T47D (cell line): ENCODE data around the gene ILKAP.

Experiments used
- DNase-seq, 2 experiments: peaks; one replicate each; pipeline versions ENCODE4 v3.0.0 to v3.0.0-alpha.2; 2011 to 2012; ENCODE audit warnings: low read depth in 1 of 2, low spot score in 1 of 2
- JUND ChIP-seq: IDR thresholded peaks from 2 replicates; pipeline ENCODE4 v1.6.1; 2012; ENCODE audit warnings: low read depth
- in situ Hi-C: cut with HindIII; loops from 2 replicates; pipeline ENCODE4 v1.10.0; 2016; ENCODE audit warnings: low sequenced_read_pairs, low pct_unique_long_range_greater_than_20kb

The ILKAP gene

GRCh38 chr2:238136820-238137537 is 66.5 kb downstream of the ILKAP start:
- in situ Hi-C loops = no loop called here
- no peak for TF ChIP-seq JUND
- no peak for DNase-seq

- in situ Hi-C loops = no loop called here
- DNase-seq = no peak
- TF ChIP-seq JUND = no peak
Measured at GRCh38 chr2:238135601-238136150, 67.8 kb downstream of the ILKAP start.

DNA sequence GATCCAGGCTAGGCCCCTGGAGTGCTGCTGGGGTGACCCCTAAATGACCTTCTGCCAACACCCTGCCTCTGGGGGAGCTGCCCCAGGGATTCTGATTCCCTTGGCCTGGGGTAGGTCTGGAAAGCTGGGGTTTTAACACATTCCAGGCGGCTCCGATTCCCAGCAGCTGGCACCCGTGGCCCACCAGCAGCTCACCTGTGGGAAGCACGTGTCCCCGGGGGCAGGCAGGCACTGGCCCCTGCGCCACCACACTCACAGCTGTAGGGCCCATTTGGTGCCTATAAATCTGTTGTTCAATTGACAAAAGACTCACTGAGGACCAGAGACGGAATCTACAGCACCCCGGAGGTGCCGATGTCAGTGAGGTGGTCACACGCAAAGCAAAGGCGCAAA is 69.1 kb downstream of the ILKAP start:
- DNase-seq = no peak
- TF ChIP-seq JUND = no peak
- in situ Hi-C loops = no loop called here

GRCh38 chr2:238133499-238134392 is 69.7 kb downstream of the ILKAP start:
- no peak for TF ChIP-seq JUND
- in situ Hi-C loops = no loop called here
- no peak for DNase-seq

- TF ChIP-seq JUND = no peak
- no peak for DNase-seq
- in situ Hi-C loops = no loop called here
Measured at GRCh38 chr2:238132463-238133450, 70.7 kb downstream of the ILKAP start.

DNA sequence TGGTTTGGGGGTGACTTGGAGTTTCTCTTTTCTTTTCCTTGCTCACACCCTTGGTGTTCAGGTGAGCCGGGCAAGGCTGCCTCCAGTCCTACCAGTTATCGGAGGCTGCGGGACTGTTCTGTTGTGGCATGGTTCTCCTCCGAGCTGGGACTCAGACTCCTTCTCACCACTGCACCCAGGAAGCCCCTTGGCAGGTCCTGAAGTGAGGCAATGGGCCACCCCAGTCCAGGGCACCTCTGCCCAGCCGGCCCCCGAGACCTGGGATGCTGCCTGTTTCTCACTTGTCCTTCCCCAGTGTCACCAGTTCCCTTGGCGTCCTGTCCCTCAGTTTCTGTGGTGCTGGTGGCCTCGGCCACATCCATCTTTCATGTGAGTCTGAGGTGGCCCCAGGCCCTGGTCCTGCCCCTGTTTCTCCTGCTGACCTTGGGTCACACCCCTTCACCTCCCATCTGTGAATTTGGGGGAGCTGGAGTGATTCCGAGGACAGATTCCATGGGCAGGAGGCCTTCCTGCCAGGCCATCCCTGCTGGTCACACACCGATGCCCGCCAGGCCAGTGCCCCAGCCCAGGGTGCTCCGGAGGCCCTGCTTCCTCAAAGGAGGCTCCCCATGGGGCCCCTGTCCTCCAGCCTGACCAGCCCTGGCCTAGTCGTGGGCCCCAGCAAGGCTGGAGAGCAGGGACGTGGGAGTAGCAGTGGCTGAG is 71.6 kb downstream of the ILKAP start:
- DNase-seq = no peak
- in situ Hi-C loops = no loop called here
- TF ChIP-seq JUND = no peak

GRCh38 chr2:238130696-238131628 is 72.5 kb downstream of the ILKAP start:
- TF ChIP-seq JUND = no peak
- no peak for DNase-seq
- in situ Hi-C loops = no loop called here

DNA sequence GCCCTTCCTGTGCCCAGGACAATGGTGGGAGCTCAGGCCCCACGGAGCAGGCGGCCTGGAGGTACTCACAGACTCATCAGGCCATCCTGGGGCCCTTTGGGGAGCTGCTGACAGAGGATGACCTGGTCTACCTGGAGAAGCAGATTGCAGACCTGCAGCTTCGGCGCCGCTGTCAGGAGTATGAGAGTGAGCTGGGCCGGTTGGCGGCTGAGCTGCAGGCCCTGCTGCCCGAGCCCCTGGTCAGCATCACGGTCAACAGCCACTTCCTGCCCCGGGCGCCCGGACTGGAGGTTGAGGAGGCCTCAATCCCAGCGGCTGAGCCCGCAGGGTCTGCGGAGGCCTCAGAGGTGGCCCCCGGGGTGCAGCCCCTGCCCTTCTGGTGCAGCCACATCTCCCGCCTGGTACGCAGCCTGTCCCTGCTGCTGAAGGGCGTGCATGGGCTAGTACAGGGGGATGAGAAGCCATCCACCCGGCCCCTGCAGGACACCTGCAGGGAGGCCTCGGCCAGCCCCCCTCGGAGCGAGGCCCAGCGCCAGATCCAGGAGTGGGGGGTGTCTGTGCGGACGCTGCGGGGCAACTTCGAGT is 73.3 kb downstream of the ILKAP start:
- DNase-seq = no peak
- in situ Hi-C loops = no loop called here
- TF ChIP-seq JUND = no peak

- no peak for TF ChIP-seq JUND
- in situ Hi-C loops = no loop called here
- no peak for DNase-seq
Measured at GRCh38 chr2:238129166-238130010, 74.1 kb downstream of the ILKAP start.
